GM21447 (cell line): ENCODE results near the gene PHLDA1.
A peak's percentile ranks its signal among the peaks of the same experiment; 100 is the strongest.

Experiments
- ATAC-seq: cut with Tn5 transposase; IDR thresholded peaks from one replicate; pipeline ENCODE4 v1.9.1; 2021; ENCODE audit not compliant: unreplicated experiment

PHLDA1 gene

DNA sequence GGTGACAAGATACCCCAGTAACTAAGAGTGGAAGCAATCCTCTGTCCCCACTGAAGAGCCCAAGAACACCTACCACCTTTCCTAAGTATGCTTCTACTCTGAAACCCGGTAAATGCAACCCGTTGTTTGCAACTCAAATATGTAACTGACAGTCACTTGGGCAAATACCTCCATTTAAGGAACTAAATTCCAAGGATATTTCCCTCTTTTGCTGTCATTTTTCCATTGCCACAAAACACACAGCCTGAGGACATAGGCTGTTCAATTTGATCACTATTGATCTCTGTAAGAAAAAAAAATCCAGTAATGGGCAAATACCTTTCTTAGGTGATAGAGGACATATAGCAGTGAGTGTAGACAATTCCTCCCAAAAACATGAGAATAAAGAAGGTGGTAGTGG is 6.6 kb upstream of the PHLDA1 start:
- no peak for ATAC-seq

DNA sequence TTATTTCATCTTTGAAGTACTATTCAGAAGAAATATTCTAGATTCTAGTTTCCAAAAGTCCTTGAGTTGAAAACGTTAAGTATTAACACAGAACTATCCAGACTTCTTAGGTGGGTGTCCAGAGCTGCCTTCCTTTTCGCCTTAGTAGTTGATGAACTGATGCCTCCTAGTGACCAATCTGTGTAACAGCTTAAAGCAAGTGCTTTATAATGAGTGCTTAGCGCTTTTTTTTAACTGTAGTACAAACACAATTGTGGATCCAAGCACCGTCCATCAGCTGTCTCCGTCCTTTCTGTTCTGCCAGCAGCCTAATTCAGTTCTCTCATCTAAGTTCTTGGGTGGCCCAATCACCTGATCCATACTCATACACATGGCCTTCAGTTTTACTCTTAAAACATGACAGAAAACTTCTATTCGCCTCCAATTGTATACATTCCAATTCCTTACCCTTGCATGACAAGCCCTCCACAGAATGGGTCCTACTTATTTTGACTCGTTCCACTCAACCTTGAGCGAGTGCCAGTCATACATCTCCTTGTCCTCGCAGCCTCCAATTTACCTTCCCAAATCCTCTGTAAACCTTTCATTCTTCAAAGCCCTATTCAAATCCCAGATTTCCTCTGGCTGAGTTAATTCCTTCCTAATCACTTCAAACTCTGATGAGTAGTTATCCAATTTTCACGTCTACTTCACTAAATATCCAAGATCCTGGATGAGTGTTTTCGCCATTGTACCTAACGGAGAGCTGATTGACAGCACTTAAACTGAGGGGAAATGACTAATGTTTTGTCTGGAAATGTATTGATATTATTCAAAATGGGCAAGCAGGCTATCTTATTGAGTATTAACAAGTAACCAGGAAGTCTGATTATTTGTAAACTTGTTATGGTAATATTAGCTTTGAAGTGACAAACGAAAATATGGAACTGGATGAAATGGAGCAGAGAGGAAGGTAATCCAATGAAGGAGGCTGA is 5.8 kb upstream of the PHLDA1 start:
- ATAC-seq: peak; percentile 79

DNA sequence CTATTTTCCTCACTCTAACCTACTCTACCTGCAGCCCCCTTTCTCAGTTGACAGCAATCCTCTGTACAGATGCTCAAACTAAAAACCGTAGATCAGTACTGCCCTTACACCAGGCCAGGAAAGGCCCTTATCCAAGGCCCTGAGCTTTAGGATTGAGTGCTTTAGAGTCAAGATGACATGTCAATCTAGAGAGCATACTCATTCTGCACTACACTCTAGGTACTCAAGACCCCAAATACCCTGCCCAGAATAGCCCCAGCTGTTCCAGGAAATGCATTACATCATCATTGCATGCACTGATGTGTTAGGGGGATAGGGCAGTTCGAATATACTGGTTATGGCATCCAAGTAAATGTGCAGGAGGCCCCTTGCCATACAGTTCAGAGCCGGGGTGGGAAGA is 3.5 kb upstream of the PHLDA1 start:
- ATAC-seq: no peak

DNA sequence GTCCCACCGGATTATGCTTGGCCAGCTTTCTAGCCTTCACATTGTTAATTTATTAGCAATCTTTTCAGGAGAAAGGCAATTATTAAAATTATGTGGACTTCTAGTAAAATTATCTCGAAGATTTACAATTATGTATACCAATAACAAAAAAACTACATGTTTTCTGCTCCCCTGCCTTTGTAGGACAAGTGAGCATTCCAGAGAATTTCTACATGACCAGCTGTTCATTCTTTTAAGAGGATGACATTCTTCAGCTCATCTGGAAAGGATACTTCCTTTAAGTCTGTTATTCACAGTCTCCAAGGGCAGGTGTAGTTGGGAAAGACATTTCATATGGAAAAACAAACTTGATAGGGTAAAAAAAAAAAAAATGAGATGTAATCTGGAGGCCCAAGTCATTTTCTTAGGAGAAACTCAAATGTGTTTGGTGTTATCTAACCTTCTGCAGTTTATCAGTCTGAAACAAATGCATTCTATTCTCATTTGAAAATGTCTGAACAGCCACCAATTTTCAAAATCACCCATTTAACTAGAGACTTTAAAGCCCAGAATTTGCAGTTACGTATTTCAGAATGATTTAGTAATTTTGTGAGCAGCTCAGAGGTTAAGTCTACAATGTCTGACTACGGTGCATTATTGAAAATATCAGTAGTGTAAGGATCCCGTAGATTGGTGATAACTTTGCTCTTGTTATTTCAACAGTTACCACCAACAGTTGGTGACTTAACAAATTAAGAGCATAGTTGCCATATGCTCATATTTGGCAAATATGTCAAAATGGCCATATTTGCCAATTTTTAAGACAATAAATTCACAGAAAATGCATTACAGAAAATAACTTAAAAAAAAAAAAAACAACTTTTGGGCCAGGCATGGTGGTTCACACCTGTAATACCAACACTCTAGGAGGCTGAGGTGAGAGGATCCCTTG is 1.8 kb upstream of the PHLDA1 start:
- no peak for ATAC-seq

DNA sequence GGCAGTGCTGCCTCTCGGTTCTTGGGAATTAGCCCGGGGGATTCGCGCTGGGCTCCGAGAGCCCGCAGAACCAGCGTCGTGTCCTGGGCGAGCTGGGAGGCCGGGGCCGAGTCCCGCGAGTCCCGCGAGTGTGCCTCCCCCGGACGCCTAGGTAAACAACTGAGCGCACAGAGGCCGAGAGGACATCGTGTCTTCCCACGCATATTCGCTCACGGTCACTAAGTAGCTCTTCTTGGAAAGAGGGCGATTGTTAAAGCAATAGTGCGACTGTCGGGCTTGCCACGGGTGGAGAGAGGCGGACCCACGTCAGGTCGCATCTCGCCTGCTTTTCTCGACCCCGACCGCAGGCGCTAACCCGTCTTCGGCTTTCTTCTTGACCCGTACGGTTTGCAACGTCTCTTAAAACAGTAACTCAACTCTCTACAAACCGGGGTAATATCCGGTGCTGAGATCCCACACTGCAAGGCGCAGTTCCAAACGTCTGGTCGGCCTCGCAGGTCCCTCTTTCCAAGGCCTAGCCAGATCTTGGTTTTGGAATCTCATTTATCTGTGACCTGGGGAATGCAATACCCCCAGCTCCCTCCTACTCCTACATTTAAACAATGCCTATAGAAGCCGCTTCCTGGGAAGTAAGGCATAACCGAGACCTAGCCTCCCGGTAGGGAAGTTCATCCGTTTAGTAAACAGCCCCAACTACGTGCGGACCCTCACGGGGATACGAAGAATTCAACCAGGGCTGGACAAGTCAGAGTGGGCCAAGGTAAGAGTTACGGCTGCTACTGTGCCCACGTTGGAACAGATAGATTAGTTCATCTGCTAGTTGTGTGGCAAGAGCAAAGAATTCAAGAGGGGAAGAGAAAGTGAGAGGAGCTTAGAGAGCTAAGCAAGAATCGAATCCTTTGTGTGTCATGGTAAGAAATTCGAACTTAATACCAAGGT is 736 bp upstream of the PHLDA1 start:
- peak; percentile 31 for ATAC-seq

DNA sequence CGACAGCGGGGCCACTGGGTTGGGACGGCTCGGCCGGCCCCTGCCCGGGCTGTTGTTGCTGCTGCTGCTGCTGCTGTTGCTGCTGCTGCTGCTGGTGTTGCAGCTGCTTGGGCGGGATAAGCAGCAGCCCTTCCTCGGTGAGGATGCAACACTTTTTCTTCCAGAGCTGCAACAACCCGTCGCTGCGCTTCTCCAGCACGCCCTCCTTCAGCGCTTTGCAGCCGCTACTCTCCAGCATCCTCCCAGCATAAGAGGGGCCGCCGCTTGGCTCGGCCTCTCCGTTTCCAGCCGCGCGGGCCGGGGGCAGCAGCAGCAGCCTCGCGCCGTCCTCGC is 529 bp downstream of the PHLDA1 start:
- no peak for ATAC-seq

DNA sequence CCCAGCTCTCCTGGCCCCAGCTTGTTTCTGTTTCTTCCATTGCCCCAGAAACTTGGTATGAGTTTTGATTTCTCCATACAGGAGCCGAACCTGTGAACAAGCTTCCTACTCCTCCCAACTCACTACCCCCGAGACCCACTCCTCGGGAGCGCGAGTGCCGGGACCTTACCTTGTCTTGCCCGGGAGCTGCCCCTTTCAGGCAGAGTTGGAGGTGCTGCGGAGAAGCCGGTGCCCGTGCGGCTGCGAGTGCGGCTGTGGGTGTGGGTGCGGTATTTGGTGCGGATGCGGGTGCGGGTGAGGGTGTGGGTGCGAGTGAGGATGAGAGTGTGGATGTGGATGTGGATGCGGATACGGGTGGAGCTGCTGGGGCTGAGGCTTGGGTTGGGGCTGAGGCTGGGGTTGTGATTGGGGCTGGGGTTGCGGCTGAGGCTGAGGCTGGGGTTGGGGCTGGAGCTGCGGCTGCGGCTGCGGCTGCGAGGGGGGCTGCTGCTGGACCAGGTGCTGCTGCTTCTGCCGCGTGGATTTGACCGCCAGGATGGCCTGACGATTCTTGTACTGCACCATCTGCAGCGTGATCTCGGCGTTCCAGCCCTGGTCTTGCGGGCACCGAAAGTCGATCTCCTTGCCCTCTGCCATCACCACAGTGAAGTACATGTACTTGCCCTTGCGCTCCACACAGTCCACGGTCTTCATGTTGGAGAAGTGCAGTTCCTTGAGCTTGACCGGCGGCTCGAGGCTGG is 1.1 kb downstream of the PHLDA1 start:
- peak; percentile 6 for ATAC-seq

DNA sequence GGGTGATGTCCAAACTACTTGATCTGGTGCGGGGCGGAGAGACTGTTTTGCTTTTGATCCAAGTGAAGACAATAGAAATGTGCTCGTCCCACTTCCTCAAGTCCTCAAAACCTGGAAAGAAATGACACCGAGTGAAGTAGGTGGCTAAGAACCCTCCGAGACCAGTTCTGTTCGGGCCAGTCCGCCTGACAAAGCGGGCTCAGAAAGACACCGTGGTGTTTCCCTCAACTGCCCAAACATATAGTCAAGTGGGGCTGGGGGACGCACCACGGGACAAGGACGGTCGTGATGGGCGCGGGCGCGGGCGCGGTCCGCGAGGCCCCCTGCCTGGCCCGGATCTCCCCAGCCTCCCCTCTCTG is 1.6 kb downstream of the PHLDA1 start:
- ATAC-seq: no peak

DNA sequence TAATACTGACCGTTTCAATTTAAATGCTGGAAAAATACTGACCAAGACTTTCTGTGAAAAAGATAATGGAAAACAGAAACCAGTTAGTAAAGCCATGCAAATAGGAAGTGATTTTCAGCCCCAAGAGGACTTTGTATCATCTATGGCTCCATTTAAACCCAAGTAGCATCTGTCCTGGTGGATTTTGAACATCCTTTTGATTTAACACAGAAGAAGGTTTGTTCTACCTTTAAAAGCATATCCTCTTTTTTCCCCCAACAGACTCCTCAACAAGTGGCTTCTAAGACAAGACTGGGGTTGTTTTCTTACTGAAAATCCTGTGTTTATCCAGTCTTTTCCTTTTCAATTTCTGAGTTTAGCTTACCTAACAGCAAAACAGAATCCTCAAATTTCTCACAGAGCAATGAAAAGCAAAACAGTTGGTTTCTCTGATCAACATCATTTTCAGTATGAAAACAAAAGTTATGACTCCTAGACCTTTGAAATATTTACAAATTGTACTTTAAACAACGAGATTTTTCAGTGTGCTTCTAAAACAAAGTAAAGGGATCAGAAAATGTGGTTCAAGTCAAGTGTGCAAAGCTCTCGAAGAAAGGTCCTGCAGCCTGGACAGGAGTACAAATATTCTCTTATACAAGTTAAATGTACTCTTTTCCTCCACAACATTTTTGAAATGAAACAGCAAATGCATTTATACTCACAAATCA is 2.9 kb downstream of the PHLDA1 start:
- no peak for ATAC-seq

DNA sequence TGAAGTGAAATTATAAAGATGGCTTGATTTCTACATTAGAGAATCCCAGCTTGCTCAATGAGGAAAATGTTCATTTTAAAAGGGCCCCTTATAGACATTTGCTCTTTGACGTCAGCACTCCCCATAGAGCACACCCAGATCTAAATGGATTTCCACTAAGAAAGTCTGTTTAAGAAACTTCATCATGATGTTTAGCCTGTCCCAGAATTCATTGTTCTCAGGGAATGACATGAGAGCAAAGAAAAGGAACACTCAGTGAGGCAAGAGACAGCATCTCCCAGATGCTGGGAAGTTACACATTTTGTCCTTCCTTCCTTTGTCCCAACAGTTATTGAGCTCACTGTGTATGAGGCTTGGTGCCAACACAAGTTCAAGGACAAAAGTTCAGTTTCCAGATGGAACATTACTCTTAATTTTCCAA is 4.9 kb downstream of the PHLDA1 start:
- ATAC-seq: no peak

DNA sequence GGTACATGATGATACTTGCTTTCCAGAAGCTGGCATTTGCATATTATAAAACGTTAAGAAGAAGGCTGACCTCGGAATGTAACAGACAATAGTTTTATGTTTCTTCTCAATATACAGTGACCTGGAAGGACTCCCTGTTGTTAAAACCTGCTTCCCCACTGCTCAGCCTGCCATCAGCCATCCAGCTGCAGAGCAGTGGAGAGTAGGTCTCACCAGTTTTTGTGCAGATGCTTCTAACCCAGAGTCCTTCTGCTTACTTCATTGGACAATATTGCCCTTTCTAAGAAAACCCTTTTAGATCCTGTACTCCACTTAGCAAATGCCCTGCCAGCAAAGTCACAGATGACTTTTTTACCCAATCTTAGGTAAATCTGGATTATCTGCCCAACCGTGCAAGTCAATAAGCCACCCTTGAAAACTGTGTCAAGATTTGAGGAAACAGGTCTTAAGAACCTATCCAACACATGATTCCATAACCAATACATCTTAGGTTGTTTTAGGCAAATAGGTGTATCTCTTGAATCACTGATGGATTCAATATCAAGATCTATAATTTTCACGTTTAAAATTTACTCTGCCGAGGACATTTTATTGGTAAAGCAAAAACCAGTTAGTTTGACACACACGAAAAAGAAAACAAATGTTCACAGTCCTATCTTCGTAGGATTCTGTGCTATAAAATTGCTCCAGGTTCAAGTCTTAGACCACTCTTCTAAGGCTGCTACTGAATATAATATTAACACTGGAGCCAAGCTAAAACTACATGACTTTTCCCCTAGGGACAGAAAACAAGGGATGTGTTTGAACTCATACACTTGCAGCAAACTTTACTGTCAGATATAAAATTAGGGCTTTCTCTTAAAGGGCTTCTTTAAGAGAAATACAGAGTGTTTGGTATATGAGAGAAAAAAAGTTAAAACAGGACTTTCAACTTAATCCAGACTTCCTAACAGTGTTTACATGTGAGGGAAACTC is 5.7 kb downstream of the PHLDA1 start:
- no peak for ATAC-seq

DNA sequence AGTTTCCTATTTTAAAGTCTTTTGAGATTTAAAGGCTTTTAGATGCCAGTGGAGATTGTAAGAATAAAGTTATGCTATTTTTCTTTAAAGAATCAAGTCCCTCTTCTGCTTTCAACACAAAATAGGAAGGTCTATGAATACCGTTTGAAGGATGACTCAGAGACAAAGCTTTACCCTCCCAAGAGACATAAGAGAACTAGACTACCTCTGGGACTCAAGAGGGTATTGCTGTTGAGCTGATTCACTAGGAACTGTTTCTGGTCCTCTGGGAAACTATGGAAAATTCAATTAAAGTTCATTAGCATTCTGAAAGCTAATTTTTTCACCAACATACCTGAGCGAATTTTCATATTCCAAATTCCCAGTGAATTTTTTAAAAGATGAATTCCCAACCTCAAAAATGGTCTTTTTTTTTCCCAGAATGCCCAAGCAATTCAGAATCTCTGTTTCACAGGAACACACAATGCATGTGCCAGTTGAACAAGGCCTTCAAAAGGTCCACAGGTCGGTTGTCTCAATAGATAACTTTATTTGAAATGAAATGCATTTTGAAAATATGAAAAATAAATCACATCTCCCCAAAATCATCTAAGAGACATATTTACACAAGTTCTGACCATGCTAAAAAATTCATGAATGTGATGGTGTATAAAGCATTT is 6.5 kb downstream of the PHLDA1 start:
- ATAC-seq: no peak

DNA sequence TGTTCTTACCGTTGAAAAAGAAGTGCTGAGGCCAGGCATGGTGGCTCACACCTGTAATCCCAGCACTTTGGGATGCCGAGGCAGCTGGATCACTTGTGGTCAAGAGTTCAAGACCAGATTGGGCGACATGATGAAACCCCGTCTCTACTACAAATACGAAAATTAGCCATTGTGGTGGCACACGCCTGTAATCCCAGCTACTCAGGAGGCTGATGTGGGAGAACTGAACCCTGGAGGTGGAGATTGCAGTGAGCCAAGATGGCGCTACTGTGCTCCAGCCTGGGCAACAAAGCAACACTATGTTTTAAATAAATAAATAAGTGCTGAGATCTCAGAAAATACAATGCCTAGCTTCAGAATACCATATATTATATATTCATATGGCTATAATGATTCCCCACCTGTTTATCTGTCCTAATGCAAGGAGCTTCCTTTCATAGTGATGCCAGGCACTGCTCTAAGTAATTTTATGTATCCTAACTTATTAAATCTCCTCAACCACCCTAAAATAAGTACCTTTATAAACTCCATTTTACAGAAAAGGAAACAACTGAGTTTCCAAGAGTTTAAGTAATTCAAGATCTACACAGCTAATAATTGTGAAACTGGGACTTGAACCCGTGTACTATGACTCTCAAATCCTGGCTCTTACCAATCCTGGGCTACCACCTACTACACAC is 7.3 kb downstream of the PHLDA1 start:
- ATAC-seq: no peak

DNA sequence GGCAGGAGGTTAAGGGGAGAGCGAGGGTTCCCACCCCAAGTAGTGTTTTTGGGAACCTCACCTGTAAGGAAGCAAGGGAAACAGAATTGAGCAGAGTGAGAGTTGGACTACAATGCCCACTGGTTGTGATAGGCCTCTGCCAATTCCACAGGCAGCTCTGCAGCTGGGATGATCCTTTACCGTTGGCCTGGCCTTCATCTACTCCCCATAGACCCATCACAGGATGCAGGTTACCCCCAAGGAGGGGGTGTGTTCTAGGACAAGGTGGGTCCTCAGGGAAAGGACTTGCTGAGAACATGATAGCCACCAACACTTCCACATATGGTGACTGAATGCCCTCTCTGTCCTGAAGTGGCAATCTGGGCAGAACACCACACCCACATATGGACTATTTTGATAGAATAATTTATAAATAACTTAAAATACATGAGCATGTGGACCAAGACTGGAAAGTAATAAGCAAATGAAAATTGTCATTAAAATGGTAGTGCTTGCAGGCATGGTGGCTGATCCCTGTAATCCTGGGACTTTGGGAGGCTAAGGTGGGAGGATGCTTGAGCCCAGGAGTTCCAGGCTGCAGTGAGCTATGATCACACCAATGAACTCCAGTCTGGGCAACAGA is 8.4 kb downstream of the PHLDA1 start:
- ATAC-seq: no peak

DNA sequence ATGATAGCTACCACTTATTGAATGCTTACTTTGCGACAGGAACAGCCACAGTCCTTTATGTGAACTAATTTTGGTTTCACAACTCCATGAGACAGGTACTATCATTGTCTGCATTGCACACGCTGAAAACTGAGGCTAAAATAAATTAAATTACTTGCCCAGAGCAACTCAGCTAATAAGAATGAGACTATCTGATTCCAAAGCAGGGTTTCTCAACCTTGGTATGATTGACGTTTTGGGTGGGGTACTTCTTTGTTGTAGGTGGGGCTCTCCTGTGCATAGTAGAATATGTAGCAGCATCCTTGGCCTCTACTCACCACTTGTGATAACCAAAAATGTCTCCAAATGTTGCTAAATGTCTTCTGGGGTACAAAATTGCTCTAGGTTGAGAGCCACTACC is 9.1 kb downstream of the PHLDA1 start:
- no peak for ATAC-seq

DNA sequence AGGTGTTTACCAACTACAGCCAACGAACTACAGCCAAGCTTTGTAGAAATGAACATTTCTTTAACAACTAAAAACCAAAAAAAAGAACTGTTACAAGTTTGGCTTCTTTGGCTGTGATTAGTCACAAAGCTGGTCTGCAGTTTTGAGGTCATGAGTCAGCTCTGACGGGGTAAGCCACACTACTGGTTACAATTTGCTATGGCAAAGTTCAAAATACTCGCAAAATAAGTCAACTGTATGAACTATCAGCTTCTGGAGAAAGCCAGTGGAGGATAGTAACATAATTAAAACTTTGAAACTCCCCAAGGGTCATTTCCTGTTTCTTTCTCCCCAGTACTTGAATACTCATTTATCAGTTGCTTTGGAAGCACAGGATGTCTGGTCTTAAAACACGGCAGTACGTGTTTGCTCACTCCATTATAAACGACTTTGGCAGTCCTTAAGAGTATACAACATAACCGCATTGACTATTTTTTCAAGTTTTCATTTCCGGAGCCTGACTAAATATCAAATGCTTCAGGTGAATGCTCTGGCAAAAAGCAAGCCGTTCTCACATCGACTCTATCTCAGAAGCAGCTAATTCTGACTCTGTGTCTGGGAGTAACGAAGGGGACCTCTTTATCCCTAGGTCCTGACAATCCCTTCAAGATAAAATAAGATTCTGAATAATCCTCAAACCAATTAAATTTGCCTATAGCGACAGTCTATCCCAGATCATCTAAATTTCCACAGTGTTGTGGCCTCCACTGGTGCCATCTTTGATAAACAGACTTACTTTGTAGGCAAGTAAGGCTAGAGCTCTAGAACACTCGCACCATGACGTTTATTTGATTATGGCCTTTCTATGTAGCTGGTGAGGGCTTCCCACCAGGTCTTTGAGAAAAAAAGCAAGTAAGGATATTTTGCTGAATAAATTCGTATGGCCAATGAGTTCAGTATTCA is 10.6 kb downstream of the PHLDA1 start:
- peak; percentile 56 for ATAC-seq
